HG02759 (cell line): Measurements from ENCODE around the gene ASB2.

Experiments
- ATAC-seq: cut with Tn5 transposase; IDR thresholded peaks from one replicate; pipeline ENCODE4 v1.9.1; 2021; ENCODE audit warnings: mild to moderate bottlenecking, moderate library complexity; ENCODE audit not compliant: unreplicated experiment

Gene ASB2

DNA sequence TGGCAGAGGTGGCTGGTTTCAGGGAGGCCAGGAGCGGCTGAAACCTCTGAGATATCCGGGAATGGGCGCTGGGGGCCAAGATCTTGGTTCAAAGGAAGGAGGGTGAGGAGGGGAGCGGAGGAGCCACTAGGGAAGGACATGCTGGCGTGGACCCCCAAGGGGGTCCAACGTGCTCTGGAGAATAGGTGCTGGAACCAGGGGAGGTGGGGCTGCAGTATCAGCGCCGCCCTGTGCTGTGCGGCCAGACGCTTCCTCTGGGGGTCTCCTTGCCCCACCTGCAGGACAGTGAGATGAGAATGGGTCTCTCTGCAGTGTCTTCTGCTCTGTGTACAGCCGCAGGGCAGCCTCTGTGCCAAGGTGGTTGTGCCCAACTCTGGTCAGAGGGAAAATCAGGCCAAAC, 46.7 kb downstream of the ASB2 start:
- ATAC-seq: no peak

DNA sequence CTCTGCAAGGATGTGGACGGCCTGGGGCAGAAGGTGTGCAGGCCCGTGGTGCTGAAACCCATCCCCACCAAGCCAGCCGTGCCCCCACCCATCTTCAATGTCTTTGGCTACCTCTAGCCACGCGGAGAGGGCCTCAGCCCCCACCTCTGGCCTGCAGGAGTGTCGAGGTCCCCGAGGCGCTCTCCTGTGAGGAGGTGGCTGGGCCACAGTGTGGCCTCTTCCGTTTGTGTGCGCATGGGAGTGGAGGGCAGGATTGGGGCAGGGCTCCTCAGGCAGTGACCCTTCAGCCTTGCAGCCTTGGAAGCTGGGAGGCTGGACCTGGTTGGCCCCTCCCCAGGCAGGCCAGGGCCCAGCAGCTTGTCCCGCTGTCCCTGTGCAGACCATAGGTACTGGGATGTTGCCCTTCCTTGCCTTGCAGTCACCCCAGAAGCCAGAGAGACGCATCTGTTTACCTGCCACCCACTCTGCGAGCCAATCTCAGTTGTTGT, 47.3 kb downstream of the ASB2 start:
- no peak for ATAC-seq

DNA sequence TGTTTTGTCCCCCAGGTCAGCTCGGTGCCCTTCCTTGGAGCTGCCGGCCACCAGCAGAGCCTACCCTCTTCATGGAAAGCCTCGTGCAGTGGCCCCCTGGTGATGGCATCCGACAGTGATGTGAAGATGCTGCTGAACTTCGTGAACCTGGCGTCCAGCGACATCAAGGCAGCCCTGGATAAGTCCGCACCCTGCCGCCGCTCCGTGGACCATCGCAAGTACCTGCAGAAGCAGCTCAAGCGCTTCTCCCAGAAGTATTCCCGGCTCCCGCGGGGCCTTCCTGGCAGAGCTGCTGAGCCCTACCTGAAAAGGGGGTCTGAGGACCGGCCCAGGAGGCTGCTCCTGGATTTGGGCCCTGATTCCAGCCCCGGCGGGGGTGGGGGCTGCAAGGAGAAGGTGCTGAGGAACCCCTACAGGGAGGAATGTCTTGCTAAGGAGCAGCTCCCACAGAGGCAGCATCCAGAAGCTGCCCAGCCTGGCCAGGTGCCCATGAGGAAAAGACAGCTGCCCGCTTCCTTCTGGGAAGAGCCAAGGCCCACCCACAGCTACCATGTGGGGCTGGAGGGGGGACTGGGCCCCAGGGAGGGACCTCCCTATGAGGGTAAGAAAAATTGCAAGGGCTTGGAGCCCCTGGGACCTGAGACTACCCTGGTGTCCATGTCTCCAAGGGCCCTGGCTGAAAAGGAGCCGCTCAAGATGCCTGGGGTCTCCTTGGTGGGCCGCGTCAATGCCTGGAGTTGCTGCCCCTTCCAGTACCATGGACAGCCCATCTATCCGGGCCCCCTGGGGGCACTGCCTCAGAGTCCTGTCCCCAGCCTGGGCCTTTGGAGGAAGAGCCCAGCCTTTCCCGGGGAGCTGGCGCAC, 48.0 kb downstream of the ASB2 start:
- ATAC-seq: no peak

DNA sequence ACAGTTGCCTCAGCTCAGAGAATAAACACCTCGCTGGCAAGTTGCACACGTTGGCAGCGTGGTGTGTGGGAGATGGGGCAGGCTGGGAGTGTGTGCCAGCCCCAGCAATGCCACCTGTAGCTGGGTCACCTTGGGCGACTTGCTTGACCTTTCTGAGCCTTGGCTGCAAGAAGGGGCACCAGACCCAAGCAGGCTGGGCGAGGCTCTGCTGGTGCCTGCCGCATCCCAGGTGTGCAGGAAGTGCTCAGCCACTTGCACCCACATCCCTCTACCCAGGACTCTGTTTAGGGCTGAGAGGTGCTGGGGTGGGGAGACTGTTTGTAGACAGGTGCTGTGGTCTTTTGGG, 48.6 kb downstream of the ASB2 start:
- ATAC-seq: no peak

DNA sequence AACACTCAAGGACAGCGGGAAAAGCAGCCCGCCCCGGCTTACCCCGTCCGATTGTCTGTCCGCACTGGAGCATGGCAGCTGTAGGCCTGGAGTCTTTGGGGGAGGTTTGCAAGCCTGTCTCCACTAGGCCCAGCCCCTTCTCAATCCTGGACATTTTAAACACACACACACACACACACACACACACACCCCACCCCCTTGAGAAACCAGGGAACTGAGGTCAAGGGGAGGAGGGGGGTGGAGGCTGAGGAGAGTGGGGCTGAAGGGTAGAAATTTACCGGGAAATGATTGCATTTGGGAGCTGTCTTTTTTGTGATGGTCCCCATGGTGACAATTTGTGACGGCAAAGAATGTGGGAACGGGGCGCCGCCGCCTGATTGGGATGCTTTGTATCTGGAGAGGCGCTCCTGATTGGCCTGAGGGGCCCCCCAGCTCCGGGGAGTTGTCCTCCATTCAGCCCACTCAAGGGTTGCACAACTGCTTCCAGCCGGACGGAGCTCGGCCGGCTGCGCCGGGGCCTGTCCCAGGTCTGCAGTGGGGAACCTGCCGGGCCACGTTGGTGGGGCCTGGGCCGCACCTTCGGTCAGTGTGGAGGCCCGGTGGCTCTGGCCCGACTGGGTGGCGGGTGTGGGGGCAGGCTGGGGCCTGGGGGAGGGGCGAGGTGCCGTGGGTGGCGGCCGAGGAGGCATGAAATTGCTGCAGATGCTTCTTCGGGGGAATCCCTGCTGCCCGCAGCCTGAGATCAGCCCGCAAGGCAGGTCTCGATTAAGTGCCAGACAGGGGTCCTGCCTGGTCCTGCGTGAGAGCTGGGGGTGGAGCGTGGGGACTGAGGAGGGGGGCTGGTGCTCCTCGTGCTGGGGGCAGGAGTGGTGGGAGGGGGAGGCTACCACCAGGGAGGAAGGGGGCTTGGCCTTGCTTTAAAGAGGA, 49.2 kb downstream of the ASB2 start, which contains the start of gene FAM181A:
Gene FAM181A (plus strand): TSS at position 472 of the 927 bp plus-strand sequence. CDS start 942 bp downstream, outside the sequence.
- no peak for ATAC-seq

DNA sequence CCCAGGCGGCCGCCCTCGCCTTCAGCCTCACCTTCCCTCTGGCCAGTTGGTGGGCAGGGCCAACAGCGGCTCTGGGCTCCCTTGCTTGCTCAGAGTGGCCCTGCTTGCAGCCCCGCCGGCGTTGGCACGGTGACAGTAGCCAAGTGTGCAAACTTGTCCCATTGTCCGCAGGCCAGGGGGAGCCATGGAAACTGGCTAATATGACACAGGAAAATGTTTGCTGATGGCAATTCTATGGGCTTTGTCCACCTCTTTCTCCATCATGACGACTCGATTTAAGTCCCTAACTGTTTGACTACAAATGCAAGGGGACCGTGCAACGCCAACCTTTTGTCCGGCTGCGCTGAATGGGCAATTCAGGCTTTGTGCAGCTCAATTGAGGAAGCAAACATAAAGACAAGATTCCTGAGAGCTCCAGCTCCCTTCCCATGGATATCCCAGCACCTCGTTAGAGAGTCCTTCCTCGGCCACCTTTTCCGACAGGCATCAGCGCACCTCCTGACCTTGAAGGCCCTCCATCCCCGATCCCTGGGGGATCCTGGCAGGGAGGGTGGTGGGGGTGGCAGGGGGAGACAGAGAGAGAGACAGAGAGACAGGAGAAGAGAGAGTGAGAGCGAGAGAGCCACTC, 50.0 kb downstream of the ASB2 start:
- ATAC-seq: no peak

DNA sequence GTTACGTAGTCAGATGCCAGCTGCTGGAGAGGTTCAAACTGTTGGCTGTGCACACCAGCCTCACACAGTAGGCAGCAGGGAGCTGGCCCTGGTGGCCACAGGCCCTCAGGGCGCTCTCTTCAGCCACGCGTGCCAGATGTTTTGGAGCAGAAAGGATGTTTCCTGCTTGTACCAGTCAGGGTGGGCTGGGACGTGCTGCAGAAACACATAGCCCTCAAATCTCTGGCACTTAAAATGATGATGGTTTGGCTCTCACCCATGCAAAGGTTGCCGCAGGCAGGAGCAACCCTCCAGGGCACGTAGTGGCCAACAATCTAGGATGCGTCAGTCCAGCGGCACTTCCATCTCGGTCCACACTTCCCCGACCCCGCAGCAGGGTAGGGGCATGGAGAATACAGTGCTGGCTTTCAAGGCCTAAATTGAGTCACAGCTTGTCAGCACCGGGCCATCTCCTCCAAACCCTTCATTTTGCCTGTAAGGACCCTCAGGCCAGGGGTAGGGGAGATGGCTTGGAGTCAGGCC, 50.9 kb downstream of the ASB2 start:
- no peak for ATAC-seq

DNA sequence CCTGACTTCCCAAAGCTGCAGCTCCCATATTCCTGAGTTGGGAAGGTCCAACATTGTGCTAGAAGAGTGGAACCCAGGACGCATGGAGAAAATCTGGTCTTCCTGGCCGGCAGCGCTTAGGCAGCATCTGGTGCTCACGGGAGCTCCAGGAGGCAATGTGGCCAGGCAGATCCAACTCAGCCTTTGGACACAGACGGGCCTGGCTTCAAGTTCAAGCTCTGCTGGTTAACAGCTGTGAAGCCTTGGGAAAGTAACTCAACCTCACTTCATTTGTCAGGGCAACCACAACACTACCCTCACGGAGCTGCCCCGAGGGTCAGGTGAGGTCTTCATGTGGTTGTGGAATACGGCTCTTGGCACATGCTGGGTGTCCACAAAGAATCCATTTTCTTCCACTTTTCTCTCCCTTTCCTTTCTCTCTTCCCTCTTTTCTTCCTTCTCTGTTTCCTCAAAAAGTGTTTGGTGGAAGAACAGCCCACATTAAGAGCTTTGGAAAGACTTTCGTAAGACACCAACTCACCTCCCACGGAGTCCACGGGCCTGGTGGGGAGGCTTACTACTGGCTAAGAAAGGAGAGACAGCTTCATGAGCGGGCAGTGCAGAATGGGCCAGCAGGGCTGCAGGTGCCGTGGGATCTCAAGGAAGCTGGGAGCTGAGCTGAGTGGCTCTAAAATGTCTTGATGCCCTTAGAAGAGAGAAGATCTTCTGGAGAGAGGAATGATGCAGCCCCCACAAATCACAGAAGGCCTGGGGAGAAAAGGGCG, 51.6 kb downstream of the ASB2 start:
- ATAC-seq: no peak

DNA sequence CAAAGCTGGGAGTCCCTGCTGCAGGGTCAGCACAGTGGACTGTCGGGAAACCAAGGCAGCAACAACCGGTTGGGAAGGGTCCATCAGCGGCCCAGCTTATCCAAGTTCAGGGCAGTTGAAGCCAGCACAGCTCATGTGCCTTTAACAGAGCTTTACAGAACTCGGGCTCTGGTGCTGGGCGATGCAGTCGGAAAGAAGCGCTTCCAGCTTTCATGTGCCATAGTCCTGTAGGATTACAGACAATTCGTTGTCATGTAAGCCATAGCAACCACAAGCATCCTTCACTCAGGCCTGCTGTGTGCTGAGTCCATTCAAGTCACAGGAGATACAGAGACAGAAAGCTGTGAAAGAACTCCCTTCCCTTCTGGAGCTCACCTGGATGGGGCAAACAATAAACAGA, 52.7 kb downstream of the ASB2 start:
- no peak for ATAC-seq

DNA sequence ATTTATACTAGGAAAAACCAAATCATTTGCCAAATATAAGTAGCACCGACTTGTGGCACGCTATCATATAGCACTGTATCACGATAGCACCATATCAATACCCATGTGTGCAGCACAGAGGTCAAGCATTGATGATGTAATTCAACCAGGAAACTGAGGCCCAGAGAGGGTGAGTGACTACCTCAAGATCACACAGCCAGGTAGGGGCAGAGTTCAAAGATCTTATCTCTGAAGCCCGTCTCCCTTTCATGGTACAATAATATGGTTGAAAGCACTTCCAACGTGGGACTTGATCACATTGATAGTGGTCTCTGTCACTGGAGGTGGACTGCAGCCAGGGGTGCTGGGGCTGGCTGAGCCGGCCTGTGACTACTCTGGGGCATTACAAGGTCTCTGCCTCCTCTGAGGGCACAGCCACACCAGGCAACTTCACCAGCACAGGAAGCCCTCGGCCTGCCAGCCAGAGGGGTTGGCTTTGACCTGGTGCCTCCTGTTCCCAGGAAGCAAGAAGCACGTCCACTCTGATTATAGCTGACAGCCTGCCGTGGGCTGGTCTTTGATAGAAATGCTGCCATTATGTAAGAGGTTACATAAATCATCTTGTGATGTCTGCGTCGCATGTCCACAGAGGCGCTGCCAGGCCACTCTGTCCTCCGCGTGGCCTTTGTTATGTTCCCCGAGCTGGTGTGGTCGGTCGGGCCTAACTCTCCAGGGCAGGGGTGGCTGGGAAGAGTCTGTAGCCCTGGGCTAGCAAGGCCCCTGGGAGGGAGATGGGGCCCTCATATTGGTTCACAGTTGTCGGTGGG, 55.2 kb downstream of the ASB2 start:
- no peak for ATAC-seq

DNA sequence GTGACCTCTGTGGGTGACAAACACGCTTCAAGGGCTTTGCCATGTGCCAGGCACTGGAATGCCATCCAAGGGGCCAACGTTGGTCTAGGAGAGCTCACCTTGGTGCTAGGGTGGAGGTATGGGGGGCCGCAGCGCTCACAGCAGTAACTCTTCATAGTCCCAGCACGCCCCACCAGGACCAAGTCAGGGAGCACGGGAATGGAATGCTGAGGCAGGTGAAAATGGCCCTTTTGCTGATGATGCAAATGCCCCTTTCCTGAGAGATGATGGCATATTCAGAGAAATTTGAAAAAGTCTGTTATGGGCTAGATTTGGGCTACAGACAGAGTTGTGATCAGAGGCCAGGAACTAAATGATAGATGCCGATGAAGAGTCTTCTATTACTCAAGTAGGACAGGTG, 59.2 kb downstream of the ASB2 start:
- ATAC-seq: no peak

DNA sequence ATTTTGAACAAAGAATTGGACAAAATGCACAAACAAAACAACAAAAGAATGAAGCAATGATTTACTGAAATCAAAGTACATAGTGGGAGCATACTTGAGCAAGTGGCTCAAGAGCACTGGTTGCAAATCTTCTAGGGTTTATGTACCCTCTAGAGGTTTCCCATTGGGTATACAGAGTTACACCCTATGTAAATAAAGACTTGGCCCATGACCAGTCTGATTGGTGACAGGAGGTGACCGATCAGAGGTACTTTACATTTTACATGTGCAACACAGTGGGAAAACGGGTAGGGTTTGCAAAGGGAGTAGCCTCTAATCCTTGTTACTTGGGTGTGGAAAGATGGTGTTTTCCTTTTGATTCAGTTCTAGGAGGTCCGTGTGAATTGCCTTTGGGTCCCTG, 59.9 kb downstream of the ASB2 start:
- ATAC-seq: no peak

DNA sequence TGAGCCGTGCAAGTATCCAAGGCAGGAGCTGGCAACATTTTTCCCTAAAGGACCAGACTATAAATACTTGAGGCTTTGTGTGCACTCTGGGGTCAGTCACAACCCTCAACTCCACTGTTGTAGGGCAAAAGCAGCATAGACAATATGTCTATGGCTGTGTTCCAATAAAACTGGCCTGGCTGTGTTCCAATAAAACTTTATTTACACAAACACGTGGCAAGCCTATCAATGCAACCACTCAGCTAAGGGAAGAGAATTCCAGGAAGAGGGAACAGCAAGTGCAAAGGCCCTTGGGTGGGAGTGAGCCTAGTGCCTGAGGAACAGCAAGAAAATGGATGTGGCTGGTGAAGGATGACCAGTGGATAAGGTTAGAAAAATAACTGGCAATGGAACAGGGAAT, 60.6 kb downstream of the ASB2 start:
- no peak for ATAC-seq

DNA sequence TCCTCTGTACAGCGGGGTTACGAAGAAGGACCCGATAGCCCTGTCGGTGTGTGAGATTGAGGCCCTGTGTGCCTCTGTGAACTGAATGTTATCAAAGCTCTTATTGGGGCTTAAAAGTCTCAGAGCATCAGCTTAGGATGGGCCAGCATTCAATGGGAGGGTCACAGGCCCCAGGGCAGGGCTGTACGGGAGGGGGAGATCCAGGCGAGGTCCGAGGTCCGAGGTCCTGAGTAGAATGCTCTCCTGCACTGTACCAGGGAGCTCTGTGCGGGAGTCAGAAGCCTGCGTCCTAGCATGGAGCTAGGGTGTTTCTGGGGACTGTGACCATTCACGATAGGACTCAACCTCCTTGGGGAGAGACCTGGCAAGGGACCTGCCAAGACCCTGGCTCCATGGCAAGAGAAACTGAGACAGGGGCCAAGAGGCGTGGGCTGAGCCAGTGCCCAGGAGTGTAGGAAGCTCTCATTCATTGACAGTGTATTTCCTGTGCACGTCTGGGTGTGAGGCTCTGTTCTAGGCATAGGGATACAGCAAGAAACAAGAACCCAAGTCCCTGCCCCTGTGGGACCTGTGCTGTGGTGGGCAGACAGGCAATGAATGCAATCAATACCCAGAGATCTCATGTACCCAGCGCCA, 61.2 kb downstream of the ASB2 start:
- ATAC-seq: no peak

DNA sequence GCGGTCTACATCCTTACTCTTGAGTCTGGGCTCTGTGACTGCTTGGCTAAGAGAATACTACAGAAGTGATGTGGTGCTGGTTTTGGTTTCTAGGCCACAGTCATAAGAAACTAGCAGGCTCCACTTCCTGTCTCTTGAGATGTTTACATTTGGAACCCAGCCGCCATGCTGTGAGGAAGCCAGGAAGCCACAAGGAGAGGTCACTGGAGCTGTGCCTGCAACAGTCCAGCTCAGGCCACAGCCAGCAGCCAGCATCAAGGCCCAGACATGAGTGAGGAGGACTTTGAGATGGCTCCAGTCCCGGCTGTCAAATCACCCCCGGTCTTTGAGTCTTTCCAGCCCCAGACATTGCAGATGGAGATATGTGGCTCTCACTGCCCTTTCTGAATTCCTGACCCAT, 62.1 kb downstream of the ASB2 start:
- ATAC-seq: no peak

DNA sequence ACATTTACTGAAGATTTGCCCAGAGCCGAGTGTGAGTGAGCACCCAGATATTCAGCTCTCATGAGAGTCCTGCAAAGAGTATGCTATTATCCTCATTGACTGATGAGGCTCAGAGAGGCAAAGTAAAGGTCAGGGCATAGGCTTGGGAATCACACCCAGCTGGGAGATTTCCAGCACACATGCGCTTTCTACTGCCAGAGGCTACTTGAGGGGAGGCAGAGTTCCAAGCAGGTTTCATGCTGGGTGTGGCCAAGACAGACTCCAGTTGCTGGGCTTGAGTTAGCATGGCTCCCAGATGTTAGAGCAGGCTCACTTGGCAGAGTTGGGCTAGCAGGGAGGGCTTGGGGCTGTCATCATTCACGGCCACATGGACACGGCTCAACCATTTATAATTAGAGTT, 63.6 kb downstream of the ASB2 start:
- ATAC-seq: no peak

DNA sequence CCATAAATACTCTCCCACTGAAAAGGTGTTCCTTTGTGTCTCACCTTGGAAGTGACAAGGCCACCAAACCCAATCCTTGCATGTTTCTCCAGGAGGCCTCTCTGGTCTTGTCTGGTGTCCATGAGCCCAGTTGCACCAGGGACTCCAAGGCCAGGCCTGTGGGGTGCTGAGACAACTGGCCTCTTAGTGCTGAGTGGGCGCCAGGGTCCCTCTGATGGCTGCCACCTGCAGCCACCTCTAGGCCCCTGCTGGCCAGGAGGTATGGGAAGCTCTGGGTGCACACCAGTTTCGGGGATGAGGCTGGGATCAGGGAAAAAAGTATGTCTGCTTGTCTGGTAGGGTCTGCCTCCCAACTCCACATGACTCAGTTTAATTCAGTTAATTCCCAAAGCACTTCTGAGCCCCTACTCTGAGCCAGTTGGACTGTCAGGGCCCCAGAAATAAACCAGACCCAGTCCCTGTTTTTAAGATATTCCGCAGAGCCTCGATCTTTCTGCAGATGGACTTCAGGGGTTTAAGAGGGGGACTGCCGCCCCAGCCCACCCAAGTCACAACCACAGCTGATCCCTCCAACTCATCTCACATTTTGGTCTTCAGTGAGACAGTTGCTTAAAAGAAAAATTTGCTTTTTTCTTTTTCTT, 64.3 kb downstream of the ASB2 start:
- ATAC-seq: no peak

DNA sequence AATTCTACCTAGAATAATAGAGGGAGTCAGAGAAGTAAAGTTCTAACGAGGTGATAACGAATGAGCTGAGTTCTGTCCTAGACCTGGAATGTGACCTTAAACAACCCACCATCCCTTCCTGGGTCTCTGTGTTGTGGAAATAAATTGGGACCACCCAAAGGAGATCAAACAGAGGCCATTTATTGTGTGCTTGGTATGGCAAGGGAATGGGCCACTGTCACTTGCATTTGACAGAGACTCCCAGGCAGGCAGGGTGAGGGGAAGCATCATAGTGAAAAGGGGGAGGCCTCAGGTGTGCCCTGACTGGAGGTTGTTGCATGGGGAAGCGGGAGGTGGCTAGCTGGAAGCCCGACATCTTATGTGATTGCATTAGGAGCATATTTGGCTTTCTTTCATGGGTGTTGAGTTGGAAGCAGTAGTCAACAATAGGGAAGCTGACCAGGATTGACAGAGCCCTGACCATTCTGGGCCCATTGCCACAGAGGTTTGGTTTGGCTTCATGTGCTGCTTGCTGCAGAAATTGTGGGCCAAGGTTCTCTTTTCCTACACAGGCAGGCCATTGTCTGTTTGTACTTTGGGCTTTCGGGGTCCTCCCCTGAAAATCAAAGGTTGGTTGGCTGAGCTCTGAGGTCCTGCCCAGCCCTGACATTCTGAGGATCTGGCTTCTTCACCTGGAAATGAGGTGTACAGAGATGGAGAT, 66.8 kb downstream of the ASB2 start:
- no peak for ATAC-seq
